GM12891 (cell line): ENCODE results near the gene COL5A1.

Source experiments
- POLR2A ChIP-seq: IDR thresholded peaks from 2 replicates; pipeline ENCODE4 v1.6.1; 2011; ENCODE audit warnings: low read depth, low read length, control low read depth
- POLR2AphosphoS5 ChIP-seq: IDR thresholded peaks from 2 replicates; pipeline ENCODE4 v1.6.1; 2011; ENCODE audit warnings: low read depth, low read length, control low read depth
- SPI1 ChIP-seq: IDR thresholded peaks from 2 replicates; pipeline ENCODE4 v1.6.1; 2011; ENCODE audit warnings: low read depth, low read length, control low read depth

DNA sequence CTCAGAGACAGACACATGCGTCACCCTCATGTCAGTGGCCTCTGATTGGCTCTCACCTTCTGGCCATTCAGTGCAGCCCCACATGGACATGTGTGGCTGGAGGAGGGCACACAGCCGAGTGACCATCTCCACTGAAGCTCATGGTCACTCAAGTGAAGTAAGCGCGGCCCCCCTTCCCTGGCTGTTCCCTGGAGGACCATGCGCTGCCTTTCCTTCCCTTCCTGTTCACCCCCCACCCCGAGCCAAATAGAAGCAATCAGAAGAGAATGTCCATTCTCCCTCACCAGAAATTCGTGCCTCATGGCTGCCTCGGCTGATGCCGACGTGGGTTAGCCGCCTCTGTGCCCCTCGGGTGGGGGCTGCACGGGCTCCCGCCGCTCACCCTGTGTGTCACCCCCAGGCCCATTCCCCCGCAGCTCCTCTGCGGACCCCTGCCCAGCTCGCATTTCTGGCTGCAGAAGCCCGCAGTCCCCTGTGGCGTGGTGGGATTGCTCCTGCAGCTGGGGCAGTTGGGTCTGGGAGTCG, 12.5 kb upstream of the COL5A1 start:
- no peak for TF ChIP-seq SPI1
- no peak for TF ChIP-seq POLR2A
- no peak for TF ChIP-seq POLR2AphosphoS5
